HG03575 (cell line): Measurements from ENCODE around the gene GSDME.

ENCODE experiments used
- ATAC-seq: cut with Tn5 transposase; IDR thresholded peaks from one replicate; pipeline ENCODE4 v1.9.1; 2021; ENCODE audit not compliant: unreplicated experiment, insufficient number of reproducible peaks, low FRiP score; ENCODE audit errors: extremely low read depth

Gene GSDME

DNA sequence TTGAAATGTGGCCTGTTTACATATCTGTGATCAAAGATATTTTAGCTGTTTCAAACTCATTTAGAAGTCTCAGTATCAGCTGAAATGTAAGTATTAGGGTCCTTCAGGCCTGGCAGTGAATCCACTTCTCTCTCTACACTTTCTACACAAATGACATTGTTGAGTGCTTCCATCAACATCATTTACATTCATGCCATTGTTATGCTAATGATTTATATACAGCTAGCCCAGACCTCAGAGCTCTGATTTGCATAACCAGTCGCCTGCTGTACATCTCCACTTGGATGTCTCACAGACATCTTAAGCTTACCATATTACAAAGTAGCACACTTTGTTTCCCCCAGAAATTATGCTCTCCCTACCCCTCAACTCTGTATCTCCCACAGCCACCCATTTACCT, 71.6 kb downstream of the GSDME start:
- no peak for ATAC-seq

DNA sequence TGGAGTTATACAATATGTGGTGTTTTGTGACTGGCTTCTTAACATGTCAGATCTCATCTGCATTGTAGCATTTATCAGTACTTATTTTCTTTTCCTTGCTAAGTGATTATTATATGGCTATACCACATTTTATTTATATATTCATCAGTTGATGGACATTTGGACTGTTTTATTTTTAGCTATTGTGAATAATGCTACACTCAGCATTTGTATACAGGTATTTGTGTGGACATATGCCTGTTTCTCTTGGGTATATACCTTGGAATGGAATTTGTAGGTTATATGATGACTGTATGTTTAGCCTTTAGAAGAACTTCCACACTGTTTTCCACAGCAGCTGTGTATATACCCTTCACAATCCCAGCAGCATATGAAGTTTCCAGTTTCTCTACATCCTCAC, 86.5 kb downstream of the GSDME start:
- ATAC-seq: no peak

DNA sequence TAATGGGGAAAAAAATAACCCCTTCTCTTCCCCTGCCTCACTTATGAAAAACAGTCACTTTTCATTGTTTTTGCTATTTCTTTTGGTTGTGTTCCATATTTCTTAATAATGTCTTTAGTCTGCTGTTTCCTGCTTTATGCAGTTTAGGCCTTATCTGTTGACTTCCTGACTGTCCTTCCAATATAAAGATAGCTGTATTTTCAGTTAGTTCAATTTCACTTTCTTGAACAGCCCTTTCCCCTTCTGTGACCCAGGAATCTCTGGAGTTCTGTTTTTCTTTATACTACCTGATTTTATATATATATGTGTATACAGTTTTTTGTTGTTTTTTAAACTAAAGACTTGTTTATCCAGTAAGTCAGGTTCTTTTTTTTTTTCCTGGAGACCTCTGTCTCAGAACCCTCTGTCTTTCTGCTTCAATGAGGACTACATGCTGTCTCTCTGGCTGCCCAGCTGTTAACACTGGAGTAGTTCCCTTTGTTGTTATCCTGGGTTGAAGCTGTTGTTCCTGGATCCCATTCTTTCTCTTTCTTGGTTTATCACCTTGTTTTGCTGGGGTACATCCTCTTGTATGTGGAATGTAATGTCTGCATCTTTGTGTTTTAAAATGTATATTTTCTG, 87.2 kb downstream of the GSDME start:
- ATAC-seq: no peak

DNA sequence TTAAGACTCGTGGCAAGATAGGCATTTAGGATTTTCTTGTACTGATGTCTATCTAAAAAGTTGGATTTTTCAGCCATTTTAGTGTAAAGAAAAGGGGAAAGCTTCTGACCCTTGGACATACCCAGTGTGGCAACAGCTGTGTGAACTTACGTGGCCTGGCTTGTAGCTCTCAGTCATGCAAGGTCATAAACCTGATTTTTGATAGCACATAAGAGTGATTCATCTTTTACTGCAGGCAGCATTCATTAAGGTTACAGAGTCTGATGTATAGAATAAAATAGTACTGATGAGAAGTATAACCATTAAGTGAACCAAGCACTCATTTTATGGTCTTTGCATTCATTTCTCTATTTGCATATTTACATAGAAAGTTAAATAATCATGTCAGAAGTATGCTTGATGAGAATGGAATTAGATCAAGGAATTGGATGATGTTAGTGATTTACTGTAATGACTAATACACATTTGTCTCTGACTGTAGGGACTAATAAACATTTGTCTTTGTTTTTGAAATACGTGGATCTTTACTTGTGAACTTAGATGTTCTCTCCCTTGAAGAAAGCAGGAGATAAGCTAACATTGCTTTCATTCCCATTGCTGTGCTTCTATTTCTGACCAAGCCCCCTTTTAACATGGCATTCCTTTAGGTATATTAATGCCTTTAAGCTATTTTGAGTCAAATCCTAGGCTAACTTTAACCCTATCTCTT, 88.2 kb downstream of the GSDME start:
- no peak for ATAC-seq

DNA sequence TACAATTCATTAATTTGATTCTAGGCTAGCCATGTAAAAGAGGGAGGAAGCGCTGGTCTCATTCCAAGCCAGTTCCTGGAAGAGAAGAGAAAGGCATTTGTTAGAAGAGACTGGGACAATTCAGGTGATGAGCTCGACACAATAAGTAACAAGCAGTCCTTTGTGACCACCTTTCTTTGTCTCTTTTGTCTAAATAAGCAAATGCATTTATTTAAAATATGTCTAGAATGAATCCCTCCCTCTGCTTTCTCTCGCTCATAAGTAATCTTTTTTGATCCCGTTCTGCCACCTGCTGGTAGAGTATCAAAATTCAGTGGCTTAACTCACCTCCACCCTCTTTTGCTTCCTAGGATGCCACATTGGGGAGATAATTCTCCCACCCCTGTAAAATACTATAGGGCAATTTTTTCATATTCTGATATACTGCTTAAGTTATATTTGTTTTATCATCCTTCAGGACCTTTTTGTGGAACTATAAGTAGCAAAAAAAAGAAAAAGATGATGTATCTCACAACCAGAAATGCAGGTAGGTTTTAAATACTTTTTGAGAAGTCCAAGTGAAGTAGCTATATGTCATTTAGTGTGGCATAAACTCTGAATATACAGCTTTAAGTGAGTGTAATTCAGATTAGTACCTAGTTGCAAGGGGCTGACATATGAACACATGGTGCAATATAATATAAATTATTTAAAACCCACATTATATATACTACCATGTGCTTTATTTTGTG, 91.5 kb downstream of the GSDME start:
- ATAC-seq: no peak

DNA sequence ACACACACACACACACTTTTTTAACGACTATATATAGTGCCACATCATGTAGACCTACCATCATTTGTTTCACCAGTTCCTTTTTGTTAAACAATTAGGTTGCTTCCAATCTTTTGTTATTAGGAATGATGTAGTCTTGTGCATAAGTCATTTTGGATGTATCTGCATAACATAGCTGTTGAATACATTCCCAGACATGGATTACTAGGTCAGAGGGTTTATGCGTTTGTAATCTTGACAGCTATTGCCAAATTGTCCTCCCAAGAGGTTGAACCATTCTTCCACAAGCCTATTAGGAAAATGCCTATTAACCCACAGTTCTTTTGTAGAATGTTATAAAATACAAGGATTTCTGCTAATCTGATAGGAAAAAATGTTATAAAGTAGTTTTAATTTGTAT, 96.7 kb downstream of the GSDME start:
- ATAC-seq: no peak

DNA sequence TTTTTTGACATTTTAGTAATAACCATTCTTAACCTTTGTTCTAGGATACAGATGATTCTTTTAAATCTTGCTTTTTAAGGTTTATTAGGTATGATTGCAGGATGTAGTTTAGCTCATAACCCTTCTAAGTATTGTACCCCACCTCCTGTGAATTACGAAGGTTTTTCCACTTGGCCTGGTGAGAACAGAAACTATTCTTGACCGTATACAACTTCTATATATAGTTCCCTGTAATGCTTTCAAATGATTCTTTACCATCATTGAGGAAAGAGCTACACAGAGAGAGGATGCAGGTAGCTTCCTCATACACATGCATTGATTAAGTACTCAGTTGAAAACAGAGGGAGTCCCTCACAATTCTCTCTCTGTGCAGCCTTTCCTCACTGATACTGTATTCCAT, 97.8 kb downstream of the GSDME start:
- ATAC-seq: no peak

DNA sequence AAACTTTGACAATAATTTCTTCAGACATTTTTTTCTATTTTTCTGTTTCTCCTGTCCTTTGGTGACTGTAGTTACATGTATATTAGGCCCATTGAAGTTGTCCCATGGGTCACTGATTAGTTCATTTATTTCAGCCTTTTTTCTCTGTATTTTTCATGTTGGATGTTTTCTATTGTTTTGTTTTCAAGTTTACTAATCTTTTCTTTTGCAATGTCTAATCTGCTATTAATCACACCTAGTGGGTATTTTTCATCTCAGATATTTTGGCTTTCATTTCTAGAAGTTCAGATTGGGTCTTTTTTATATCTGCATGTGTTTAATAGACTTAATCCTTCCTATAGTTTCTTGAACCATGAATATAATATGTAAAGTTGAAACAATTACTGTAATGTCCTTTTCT, 99.3 kb downstream of the GSDME start:
- ATAC-seq: no peak

DNA sequence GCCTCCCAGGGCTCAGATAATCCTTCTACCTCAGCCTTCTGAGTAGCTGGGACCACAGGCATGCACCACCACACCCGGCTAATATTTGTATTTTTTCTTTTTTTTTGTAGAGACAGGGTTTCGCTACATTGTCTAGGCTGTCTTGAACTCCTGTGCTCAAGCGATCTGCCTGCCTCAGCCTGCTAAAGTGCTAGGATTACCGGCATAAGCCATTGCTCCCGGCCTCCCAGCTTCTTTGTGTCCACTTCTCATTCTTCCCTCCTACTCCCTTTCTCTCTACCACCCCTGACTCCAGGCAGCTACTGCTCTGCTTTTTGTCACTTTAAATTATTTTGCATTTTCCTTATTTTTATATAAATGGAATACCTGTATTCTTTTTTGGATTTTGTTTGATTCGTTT, 100.7 kb downstream of the GSDME start:
- ATAC-seq: no peak

DNA sequence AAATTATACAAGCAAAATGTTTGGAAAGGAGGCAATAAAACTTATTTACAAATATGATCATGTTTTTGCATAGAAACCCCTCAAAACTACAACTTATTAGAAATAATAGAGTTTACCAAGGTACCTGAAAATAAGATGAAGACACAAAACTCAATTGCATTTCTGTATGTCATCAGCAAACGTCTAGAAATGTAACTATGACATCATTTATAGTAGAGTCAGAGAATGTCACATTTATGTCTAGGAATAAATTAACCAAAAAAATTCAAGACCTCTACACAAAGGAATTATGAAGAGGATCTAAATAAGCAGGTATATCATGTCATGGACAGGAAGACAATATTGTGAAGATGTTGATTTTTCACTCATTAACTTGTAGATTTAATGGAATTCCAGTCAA, 103.0 kb downstream of the GSDME start:
- no peak for ATAC-seq

DNA sequence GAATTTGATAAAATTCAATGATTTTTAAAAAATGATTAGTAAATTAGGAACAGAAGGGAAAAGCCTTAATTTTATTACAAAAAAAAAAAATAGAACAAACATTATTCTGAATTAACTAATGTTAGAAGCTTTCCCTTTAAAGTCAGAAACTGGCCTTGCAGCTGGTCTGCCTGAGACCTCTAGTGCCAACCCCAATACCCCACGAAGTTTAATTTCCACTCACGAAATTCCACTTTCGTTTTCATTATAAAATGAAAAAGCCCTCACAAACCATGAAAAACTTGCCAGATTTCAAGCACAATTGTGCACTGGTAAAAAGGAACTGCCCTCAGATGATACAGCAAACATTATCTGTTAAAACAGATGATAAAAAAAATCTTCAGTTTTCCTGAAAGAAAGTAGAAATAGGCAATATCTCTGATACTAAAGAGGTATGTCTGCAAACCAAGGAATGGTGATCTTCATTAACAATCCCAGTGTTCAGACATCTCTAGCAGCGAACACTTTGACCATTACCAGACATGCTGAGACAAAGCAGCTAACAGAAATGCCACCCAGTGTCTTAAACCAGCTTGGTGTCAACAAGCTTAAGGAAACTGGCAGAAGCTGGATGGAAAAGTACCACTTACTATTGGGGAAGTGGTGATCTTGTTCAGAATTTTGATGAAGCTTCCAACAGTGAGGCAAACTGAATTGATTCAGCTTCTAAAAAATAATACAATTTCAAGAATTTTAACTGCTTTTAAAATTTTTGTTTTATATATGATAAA, 103.8 kb downstream of the GSDME start:
- ATAC-seq: no peak

DNA sequence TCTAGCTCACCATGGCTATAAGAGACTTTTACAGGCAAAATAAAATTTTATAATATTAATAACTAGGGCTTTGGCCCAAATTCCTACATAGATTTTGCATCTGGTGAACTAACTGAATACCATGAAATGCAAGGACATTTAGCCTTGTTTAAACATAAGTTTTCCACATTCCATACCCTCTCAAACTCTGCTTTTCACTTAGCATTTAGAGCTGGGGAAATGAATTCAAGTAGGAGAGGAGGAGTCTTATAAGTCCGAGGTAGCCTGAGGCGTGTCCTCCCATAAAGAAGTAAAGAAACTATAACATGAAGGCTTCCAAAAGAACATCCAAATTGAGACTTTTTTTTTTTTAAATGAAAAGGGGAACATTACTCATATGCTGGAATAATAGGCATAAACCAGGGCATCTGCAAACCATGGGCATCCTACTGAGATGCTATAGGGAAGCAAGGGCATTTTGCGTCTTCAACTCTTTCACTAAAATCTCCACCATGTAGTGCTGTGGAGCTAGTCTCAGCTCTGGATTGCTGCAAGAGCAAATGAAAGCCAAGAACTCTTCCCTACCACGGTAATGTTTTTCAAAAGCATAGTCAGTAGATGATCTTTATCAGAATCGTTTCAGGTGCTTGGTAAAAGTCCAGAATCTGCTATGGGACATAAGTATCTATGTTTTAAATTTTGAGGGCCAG, 104.9 kb downstream of the GSDME start:
- no peak for ATAC-seq
